Measurements from ENCODE around the gene P4HTM.

- TF ChIP-seq CTCF (IDR thresholded peaks at IDR 0.05; ENCODE audit: control extremely low read depth in 1 of 3, insufficient read depth in 1 of 3, low read depth in 1 of 3, low read length in 3 of 3) = no peak
- no peak for TF ChIP-seq TAF1 (IDR thresholded peaks at IDR 0.05; ENCODE audit: low read depth, low read length)
- no peak for TF ChIP-seq GTF2F1 (IDR thresholded peaks at IDR 0.05; ENCODE audit: borderline replicate concordance, low read depth, low read length)
- TF ChIP-seq JUN (IDR thresholded peaks at IDR 0.05; ENCODE audit: low read depth, low read length) = no peak
- no peak for TF ChIP-seq MAX (IDR thresholded peaks at IDR 0.05)
- no peak for TF ChIP-seq CBX8 (IDR thresholded peaks at IDR 0.05; ENCODE audit: borderline replicate concordance, low read depth, low read length)
- TF ChIP-seq POLR2A (IDR thresholded peaks at IDR 0.05; ENCODE audit: control extremely low read depth in 1 of 2, low read depth in 2 of 2, low read length in 2 of 2) = no peak
- TF ChIP-seq SP4 (IDR thresholded peaks at IDR 0.05; ENCODE audit: low read length) = no peak
These were observed 32.9 kb upstream of the P4HTM start for GRCh38 chr3:48957006-48957705.

Data from H1 (cell line).